Measurements from ENCODE around the gene SMAD1.

GRCh38 chr4:145589916-145590702 is 108.5 kb downstream of the SMAD1 start:
- TF ChIP-seq CTCF (IDR thresholded peaks at IDR 0.05) (no peak), USF2 (IDR thresholded peaks at IDR 0.05; ENCODE audit: borderline replicate concordance, low read depth, low read length) (no peak), SIN3A (IDR thresholded peaks at IDR 0.05; ENCODE audit: borderline replicate concordance, low read depth, low read length) (no peak), TCF12 (IDR thresholded peaks at IDR 0.05) (no peak), RAD21 (IDR thresholded peaks at IDR 0.05; ENCODE audit: low read length) (no peak), EP300 (IDR thresholded peaks at IDR 0.05; ENCODE audit: borderline replicate concordance in 1 of 2, low read depth in 1 of 2, low read length in 1 of 2) (no peak), REST (IDR thresholded peaks at IDR 0.05; ENCODE audit: low read depth, low read length) (no peak), CHD2 (IDR thresholded peaks at IDR 0.05; ENCODE audit: low read length, partially characterized antibody) (no peak), NRF1 (IDR thresholded peaks at IDR 0.05; ENCODE audit: low read depth, low read length) (no peak), TAF1 (IDR thresholded peaks at IDR 0.05; ENCODE audit: borderline replicate concordance, low read depth, low read length) (no peak), GABPA (IDR thresholded peaks at IDR 0.05; ENCODE audit: low read depth) (no peak), POLR2AphosphoS5 (IDR thresholded peaks at IDR 0.05; ENCODE audit: low read depth, low read length) (no peak), YY1 (IDR thresholded peaks at IDR 0.05; ENCODE audit: low read depth) (no peak)

All from SK-N-SH (cell line).